GM21576 (cell line): ENCODE results near the gene FUT7.

Experiments used
- ATAC-seq: cut with Tn5 transposase; IDR thresholded peaks from one replicate; pipeline ENCODE4 v1.9.1; 2021; ENCODE audit warnings: mild to moderate bottlenecking, moderate library complexity; ENCODE audit not compliant: unreplicated experiment

FUT7 gene

GRCh38 chr9:136985027-136985602 is 46.8 kb downstream of the FUT7 start:
- no peak for ATAC-seq

DNA sequence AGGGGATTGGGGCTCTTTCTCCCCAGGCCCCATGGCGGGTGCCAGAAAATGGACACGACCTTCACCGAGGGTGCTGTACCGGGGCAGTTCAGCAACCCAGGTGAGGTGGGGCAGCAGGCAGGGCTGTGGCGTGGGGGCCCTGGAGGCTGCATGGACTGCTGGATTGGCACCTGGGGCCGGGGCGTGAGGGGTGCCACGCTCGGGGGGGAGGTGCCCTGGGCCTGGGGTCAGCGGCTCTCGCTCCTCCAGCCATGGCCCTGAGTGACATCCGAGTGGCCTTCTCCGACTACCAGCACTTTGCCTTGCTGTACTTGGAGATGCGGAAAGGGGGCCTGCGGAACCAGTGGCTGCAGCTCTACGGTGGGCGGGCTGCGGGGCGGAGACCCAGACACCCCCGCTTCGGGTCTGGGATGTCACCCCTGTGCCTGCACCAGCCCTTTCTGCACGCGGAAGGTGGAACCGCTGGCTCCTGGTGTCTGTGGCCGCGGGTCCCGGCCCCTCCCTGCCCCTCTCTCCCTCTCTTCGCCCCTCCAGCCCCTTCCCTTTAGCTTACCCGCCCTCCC is 47.3 kb downstream of the FUT7 start:
- ATAC-seq = no peak

DNA sequence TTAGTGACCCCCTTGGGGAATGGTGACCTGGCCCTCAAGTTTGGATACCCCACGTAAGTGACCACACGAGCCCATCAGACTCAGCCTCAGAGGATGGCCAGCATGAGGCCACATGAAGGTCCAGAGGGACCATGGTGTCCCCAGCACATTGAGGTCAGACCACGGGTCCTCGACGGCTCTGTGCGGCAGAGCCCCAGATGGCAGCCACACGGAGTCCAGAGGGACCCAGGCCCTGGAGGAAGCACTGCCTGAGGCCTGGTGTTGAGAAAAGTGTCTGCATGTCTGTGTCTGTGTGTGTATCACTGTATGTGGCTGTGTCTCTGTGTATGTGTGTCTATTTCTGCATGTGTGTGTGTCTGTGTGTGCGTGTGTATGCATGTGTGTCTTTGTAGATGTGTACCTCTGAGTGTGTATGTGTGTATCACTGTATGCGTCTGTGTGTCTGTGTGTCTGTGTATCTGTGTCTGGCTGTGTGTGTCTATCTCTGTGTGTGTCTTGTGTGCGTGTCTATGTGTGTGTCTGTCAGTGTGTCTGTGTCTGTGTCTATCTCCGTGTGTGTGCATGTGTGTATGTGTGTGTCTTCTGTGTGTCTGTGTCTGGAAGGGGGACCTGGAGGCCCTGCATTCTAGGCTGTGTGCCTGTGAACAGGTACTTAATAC is 48.1 kb downstream of the FUT7 start:
- ATAC-seq = no peak

DNA sequence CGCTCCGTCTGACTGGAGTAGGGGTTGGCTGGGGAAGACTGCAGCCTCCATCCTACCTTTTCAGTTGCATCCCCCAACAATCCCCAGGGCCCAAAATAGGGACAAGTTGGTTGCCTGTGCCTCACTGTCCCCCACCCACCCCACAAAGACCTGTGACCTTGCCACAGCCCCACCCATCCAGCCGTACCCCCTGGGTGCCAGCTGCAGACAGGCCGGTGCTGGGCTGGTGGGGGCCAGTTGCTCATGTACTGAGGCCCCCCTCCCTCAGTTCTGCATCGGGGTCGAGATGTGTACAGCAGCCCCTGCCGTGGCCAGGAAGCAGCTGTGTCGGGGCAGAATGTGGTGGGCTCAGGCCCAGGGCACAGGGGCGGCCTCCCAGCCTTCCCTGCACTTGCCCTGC is 48.7 kb downstream of the FUT7 start:
- no peak for ATAC-seq

DNA sequence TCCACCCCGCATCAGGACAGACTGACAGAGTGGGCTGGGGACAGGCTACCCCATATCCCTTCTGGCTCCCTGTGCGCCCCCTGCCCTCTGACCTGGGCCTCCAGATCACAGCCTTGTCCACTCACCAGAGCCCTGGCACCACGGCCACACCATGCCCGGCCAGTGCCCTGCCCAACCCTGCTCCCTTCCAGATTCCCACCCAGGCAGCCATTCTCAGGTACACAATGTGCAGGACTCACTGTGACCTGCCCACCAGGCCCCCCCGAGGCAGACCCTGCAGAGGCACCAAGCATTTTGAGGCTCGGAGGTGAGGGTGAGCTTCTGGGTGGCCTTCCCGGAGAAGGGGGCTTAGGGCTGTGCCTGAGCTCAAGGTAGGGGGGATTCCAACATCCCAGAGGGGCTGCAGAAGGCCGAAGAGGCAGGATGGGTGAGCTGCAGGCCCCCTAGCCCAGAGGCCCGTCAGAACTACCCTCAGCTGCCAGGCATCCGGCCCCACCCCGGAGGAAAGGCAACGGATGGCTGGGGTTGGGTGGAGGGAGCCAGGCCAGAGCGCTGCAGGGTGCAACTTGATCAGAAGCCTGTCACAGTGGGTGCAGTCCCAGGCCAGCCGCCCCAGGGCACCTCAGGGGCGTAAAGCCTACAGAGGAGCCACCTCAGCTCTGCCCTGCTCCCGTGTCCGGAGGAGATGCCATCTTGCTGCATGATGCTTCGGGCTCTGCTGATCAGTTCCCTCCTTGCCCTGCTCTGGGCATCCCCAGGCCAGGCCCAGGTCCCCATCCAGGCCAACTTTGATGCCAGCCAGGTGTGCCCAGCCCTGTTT is 49.4 kb downstream of the FUT7 start, which contains the start of gene LCNL1:
LCNL1 (plus strand) TSS at position 762 of the 820 bp plus-strand sequence. CDS start 594 bp downstream, outside the sequence.
- ATAC-seq = no peak

- no peak for ATAC-seq
Observed at GRCh38 chr9:136981588-136982231, 50.2 kb downstream of the FUT7 start.

DNA sequence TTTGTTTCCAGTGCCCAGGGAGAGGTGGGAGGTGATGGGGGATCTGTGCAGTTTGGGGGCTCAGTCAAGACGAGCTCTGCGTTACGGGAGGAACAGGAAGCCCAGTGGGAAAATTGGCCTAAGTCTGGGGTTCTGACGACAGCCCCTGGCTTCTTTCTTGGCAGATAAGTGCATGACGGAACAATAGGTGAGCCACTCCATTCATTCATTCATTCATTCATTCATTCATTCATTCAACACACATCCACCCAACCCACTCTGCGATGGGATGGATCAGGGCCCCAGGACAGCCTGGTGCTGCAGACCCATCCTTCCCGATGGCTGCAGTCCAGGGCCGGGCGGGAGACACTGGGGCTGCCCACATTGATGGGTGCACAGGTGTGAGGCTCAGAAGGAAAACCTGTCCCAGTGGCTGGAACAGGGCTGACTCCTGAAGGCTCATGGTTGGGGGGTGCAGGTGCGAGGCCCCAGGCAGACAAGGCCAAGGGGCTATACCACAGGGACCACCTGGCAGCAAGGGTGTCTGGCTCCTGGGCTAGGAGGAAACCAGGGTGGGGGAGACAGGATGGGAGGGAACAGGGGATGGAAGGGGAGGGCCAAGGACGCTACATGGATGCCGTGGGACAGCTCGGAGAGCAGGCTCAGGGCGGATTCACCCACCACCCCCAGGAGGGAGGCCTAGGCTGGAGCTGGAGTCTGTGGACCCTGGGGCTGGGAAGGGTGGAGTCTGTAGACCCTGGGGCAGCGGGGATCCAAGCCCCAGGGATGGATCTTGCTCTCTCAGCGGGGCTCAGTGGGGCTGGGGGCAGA is 51.0 kb downstream of the FUT7 start:
- ATAC-seq = no peak
